Measurements from ENCODE around the gene ZBTB37.

- no peak for TF ChIP-seq CTCF (IDR thresholded peaks at IDR 0.05; ENCODE audit: low read depth, low read length)
- TF ChIP-seq EZH2phosphoT487 (IDR thresholded peaks at IDR 0.05; ENCODE audit: low read depth): no peak
Observed at GRCh38 chr1:173900992-173901391, 32.8 kb downstream of the ZBTB37 start.
